Endothelial cell of umbilical vein (primary cell): ENCODE measurements around the gene SPACA6. TPM values are rescaled to one million over a fixed set of nuclear protein-coding genes. Genes with fewer than 3 reads are reported as not detected.

ENCODE experiments used
- BruUV-seq: library from RNA; stranded (reverse); fragments of 400-500 nt; replicated peaks from 2 replicates; lab custom pipeline; 2021; lab: Mats Ljungman, UMichigan
- CTCF ChIA-PET: fragments of 300-600, 350-600 bp; sonication (Branson Sonifier 250); formaldehyde crosslinking; loops from one replicate; lab custom pipeline; 2021; ENCODE audit warnings: antibody characterized with exemption, inconsistent platforms; lab: Charles Lee
- POLR2A ChIA-PET: fragments of 300-600, 350-600 bp; sonication (Branson Sonifier 250); formaldehyde crosslinking; loops from one replicate; lab custom pipeline; 2021; ENCODE audit warnings: antibody characterized with exemption, inconsistent platforms; lab: Charles Lee
- DNase-seq: peaks from one replicate; pipeline ENCODE4 v3.0.0-alpha.2; 2011; ENCODE audit warnings: low read depth, low spot score
- FAIRE-seq: peaks from 2 replicates; lab custom pipeline; 2011; peaks lifted over from hg19 to GRCh38; lab: Jason Lieb, UNC
- H2AFZ ChIP-seq: 2 replicates; pipeline ENCODE4 v1.6.0; 2012; ENCODE audit warnings: low read depth, low read length, control low read depth, inconsistent platforms
- H3K27ac ChIP-seq: 2 replicates; pipeline ENCODE4 v1.5.1; 2011; ENCODE audit warnings: low read depth, mild to moderate bottlenecking, control low read depth, low read length, moderate library complexity; ENCODE audit not compliant: insufficient read depth
- H3K27me3 ChIP-seq, 2 experiments: 2 replicates each; pipeline versions ENCODE4 v1.6.0 to v1.6.1; 2011; ENCODE audit warnings: low read length in 2 of 2, mixed read lengths in 1 of 2; ENCODE audit not compliant: control insufficient read depth in 2 of 2, insufficient read depth in 2 of 2
- H3K36me3 ChIP-seq, 2 experiments: 2 replicates in 1 of 2; 3 replicates in 1 of 2; pipeline ENCODE4 v1.5.1; 2011; ENCODE audit warnings: low read length in 2 of 2, mild to moderate bottlenecking in 1 of 2, moderate library complexity in 1 of 2; ENCODE audit not compliant: control insufficient read depth in 2 of 2, insufficient read depth in 2 of 2; ENCODE audit errors: extremely low read depth in 1 of 2
- H3K4me1 ChIP-seq: 3 replicates; pipeline ENCODE4 v1.5.1; 2011; ENCODE audit warnings: mild to moderate bottlenecking, low read length; ENCODE audit not compliant: control insufficient read depth, insufficient read depth; ENCODE audit errors: extremely low read depth
- H3K4me2 ChIP-seq: 2 replicates; pipeline ENCODE4 v1.6.1; 2011; ENCODE audit warnings: low read length, control low read depth, mixed read lengths; ENCODE audit not compliant: insufficient read depth
- H3K4me3 ChIP-seq, 3 experiments: fragments of 200-600 bp in 1 of 3; sonication (generic), shearing (Covaris generic) in 1 of 3; replicated peaks in 1 of 3; 2 replicates each; pipeline ENCODE4 v1.5.1; 2011 to 2016; ENCODE audit warnings: control low read depth in 3 of 3, low read length in 3 of 3, mild to moderate bottlenecking in 2 of 3, inconsistent platforms in 1 of 3, low read depth in 1 of 3, moderate library complexity in 1 of 3; ENCODE audit not compliant: insufficient read depth in 1 of 3
- H3K79me2 ChIP-seq: 2 replicates; pipeline ENCODE4 v1.6.0; 2012; ENCODE audit warnings: low read length, inconsistent platforms; ENCODE audit not compliant: control insufficient read depth, insufficient read depth
- H3K9ac ChIP-seq: replicated peaks from 2 replicates; pipeline ENCODE3; 2011; ENCODE audit warnings: low read length, control low read depth; ENCODE audit not compliant: insufficient read depth; ENCODE audit errors: extremely low read depth
- H3K9me1 ChIP-seq: replicated peaks from 3 replicates; pipeline ENCODE4 v1.6.0; 2011; ENCODE audit warnings: mild to moderate bottlenecking, low read length; ENCODE audit not compliant: control insufficient read depth, insufficient read depth; ENCODE audit errors: extremely low read depth
- H3K9me3 ChIP-seq: replicated peaks from 2 replicates; pipeline ENCODE4 v1.5.1; 2012; ENCODE audit warnings: low read length, inconsistent platforms; ENCODE audit not compliant: control insufficient read depth, insufficient read depth
- H4K20me1 ChIP-seq: replicated peaks from 2 replicates; pipeline ENCODE3; 2011; ENCODE audit warnings: mild to moderate bottlenecking, low read length; ENCODE audit not compliant: control insufficient read depth, insufficient read depth; ENCODE audit errors: extremely low read depth
- EZH2 ChIP-seq: IDR thresholded peaks from 2 replicates; pipeline ENCODE4 v1.6.1; 2012; ENCODE audit warnings: borderline replicate concordance, low read depth, mild to moderate bottlenecking, moderate library complexity, low read length, inconsistent platforms; ENCODE audit not compliant: severe bottlenecking
- FOS ChIP-seq: IDR thresholded peaks from 2 replicates; pipeline ENCODE4 v1.6.1; 2011; ENCODE audit warnings: mild to moderate bottlenecking, low read length, moderate library complexity, borderline replicate concordance; ENCODE audit not compliant: insufficient read depth
- GATA2 ChIP-seq: IDR thresholded peaks from 2 replicates; pipeline ENCODE4 v1.7.0; 2011; ENCODE audit warnings: low read depth, mild to moderate bottlenecking, moderate library complexity, mixed read lengths, low read length; ENCODE audit not compliant: insufficient read length, insufficient read depth
- JUN ChIP-seq: IDR thresholded peaks from 2 replicates; pipeline ENCODE4 v1.6.1; 2011; ENCODE audit warnings: borderline replicate concordance, low read depth; ENCODE audit not compliant: insufficient read length, insufficient read depth
- MYC ChIP-seq: IDR thresholded peaks from one replicate; pipeline ENCODE4 v1.6.1; 2011; ENCODE audit warnings: mild to moderate bottlenecking, low read depth, low read length
- POLR2A ChIP-seq: IDR thresholded peaks from 2 replicates; pipeline ENCODE4 v1.6.1; 2012; ENCODE audit warnings: low read depth, mild to moderate bottlenecking, control low read depth, low read length
- POLR2AphosphoS5 ChIP-seq: IDR thresholded peaks from 2 replicates; pipeline ENCODE4 v1.6.1; 2012; ENCODE audit warnings: low read depth, mild to moderate bottlenecking, control low read depth, low read length, moderate library complexity; ENCODE audit not compliant: insufficient read depth
- dilution Hi-C: fragments of 300-500 bp; cut with MboI; formaldehyde crosslinking; loops from one replicate; pipeline ENCODE4 v1.15.0; 2019; ENCODE audit warnings: low sequenced_read_pairs; ENCODE audit not compliant: extremely low pct_ligation_motif_present
- intact Hi-C: fragments of 100-400 bp; cut with micrococcal nuclease; formaldehyde crosslinking; loops from one replicate; pipeline ENCODE4 v1.10.0; 2022
- polyA plus RNA-seq, 4 experiments: library from polyadenylated mRNA; depleted of rRNA in 3 of 4; stranded (reverse) in 3 of 4; unstranded in 1 of 4; fragments of >200 nt; gene quantifications; 2 replicates each; pipeline versions ENCODE4 v1.2.1 to v1.2.3, GENCODE V29; 2011 to 2012; ENCODE audit warnings: missing spikeins in 1 of 4
- total RNA-seq: library from RNA; stranded (reverse); gene quantifications from 2 replicates; pipeline ENCODE4 v1.2.3, GENCODE V29; 2021
- TF ChIP-seq, protein P1 (sequence below): IDR thresholded peaks from 2 replicates; pipeline ENCODE4 v1.6.1; 2011; ENCODE audit not compliant: insufficient read depth, insufficient read length
- TF ChIP-seq, protein P2 (sequence below), 2 donors: IDR thresholded peaks; 1 replicate in 1 of 2; 2 replicates in 1 of 2; pipeline ENCODE4 v1.5.1; 2011; ENCODE audit warnings: low read length in 2 of 2, mild to moderate bottlenecking in 2 of 2, moderate library complexity in 2 of 2, control low read depth in 1 of 2, inconsistent platforms in 1 of 2, low read depth in 1 of 2; ENCODE audit not compliant: insufficient read depth in 1 of 2; ENCODE audit errors: extremely low read depth in 1 of 2

SPACA6 gene
- total and polyA plus RNA-seq, 2 donors (not counting 3 experiments of a cell fraction or from before 2014, with no cell fraction given): 11.9 to 41.1 TPM

DNA sequence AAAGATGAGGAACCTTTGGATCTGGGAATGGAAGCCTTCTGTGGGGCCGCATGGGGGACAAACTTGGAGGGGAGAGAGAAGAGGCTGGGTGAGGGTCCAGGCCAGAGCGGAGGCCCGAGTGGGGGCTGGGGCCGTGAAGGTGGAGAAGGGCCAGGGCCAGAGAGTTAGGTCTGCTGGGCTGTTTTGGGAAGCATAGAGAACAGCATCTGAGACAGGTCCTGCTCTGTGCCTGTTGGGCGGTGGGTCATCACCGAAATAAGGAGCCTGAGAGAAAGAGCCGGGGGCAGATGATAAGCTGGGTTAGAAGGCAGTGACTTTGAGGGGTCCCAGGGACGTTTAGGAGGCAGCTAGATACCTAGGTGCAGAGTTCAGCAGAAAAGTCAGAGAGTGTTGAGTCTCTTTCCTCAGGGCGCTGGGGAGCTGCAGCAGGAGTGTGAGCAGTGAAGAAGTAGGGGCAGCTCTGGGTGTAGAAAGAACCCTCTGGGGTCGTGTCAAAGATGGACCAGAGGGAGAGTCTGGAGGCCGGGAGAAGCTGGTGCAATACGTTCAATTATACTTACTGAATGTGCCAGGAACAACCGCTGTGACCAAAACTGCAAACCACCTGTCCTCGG, 2.7 kb downstream of the SPACA6 start:
- H3K4me1 ChIP-seq: peaks cover 10% of the 10 kb centered on the region
- H4K20me1 ChIP-seq: peaks cover 5% of the 10 kb centered on the region
- intact Hi-C loops: no loop called here
- H3K9me1 ChIP-seq: no peaks in the 10 kb centered on the region
- DNase-seq: no peak
- peaks cover 18 to 46% of the 10 kb centered on the region in 2 experiments for H3K36me3 ChIP-seq
- no peaks in the 10 kb centered on the region for H3K9me3 ChIP-seq
- no peak overlapping the region for H3K4me2 ChIP-seq
- H2AFZ ChIP-seq: no peak overlapping the region
- TF ChIP-seq POLR2A: no peak
- TF ChIP-seq, protein P1, sequence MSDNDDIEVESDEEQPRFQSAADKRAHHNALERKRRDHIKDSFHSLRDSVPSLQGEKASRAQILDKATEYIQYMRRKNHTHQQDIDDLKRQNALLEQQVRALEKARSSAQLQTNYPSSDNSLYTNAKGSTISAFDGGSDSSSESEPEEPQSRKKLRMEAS: no peak
- no peak for TF ChIP-seq JUN
- no peak for TF ChIP-seq GATA2
- no peak for TF ChIP-seq POLR2AphosphoS5
- TF ChIP-seq, protein P2, sequence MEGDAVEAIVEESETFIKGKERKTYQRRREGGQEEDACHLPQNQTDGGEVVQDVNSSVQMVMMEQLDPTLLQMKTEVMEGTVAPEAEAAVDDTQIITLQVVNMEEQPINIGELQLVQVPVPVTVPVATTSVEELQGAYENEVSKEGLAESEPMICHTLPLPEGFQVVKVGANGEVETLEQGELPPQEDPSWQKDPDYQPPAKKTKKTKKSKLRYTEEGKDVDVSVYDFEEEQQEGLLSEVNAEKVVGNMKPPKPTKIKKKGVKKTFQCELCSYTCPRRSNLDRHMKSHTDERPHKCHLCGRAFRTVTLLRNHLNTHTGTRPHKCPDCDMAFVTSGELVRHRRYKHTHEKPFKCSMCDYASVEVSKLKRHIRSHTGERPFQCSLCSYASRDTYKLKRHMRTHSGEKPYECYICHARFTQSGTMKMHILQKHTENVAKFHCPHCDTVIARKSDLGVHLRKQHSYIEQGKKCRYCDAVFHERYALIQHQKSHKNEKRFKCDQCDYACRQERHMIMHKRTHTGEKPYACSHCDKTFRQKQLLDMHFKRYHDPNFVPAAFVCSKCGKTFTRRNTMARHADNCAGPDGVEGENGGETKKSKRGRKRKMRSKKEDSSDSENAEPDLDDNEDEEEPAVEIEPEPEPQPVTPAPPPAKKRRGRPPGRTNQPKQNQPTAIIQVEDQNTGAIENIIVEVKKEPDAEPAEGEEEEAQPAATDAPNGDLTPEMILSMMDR (IDR thresholded peaks at IDR 0.05; ENCODE audit: extremely low read depth in 1 of 2, insufficient read depth in 1 of 2, low read depth in 1 of 2, low read length in 2 of 2): no peak
- TF ChIP-seq MYC: no peak
- TF ChIP-seq EZH2: no peak
- no peak for TF ChIP-seq FOS
- ChIA-PET POLR2A (no interaction called here), CTCF (no interaction called here)
- peaks cover 61% of the 10 kb centered on the region for H3K79me2 ChIP-seq
- no peak overlapping the region for H3K27ac ChIP-seq
- dilution Hi-C loops: no loop called here
- BruUV-seq: no TSS peak
- no peak overlapping the region for H3K9ac ChIP-seq
- no peak for FAIRE-seq
- no peak overlapping the region for H3K4me3 ChIP-seq
- no peaks in the 10 kb centered on the region for H3K27me3 ChIP-seq
